ENCODE data around the gene CAPN13. TPM values are rescaled to one million over a fixed set of nuclear protein-coding genes. Genes with fewer than 3 reads are reported as not detected.

Gene CAPN13
- total RNA-seq, 1 donor from 2014 or later: not detected

GRCh38 chr2:30690126-30690561 is 117.1 kb downstream of the CAPN13 start:
- DNase-seq (ENCODE audit: low read depth) (no peak), FAIRE-seq (no peak)
- Mint-ChIP-seq H3K36me3 (ENCODE audit: low read depth, unreplicated experiment) (no peaks in the 10 kb centered on the region), H3K27ac (ENCODE audit: unreplicated experiment) (no peak overlapping the region), H3K27me3 (ENCODE audit: low read depth, unreplicated experiment) (peaks cover 27% of the 10 kb centered on the region), H3K4me3 (ENCODE audit: unreplicated experiment) (no peak overlapping the region), H3K4me1 (ENCODE audit: low read depth, unreplicated experiment) (no peaks in the 10 kb centered on the region), H3K9me3 (ENCODE audit: unreplicated experiment) (no peaks in the 10 kb centered on the region)
- H3K9me3 ChIP-seq (ENCODE audit: insufficient read depth, low read depth, low read length): no peaks in the 10 kb centered on the region
- H2AFZ ChIP-seq (ENCODE audit: low read depth, low read length): no peak overlapping the region
- no peak overlapping the region for H3K4me2 ChIP-seq (ENCODE audit: low read length)
- TF ChIP-seq, protein P1, sequence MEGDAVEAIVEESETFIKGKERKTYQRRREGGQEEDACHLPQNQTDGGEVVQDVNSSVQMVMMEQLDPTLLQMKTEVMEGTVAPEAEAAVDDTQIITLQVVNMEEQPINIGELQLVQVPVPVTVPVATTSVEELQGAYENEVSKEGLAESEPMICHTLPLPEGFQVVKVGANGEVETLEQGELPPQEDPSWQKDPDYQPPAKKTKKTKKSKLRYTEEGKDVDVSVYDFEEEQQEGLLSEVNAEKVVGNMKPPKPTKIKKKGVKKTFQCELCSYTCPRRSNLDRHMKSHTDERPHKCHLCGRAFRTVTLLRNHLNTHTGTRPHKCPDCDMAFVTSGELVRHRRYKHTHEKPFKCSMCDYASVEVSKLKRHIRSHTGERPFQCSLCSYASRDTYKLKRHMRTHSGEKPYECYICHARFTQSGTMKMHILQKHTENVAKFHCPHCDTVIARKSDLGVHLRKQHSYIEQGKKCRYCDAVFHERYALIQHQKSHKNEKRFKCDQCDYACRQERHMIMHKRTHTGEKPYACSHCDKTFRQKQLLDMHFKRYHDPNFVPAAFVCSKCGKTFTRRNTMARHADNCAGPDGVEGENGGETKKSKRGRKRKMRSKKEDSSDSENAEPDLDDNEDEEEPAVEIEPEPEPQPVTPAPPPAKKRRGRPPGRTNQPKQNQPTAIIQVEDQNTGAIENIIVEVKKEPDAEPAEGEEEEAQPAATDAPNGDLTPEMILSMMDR (IDR thresholded peaks at IDR 0.05; ENCODE audit: insufficient read depth, low read depth, low read length): no peak
- no peak for TF ChIP-seq EZH2 (IDR thresholded peaks at IDR 0.05; ENCODE audit: insufficient read depth, low read length)
- H3K79me2 ChIP-seq (ENCODE audit: insufficient read depth, low read length): no peaks in the 10 kb centered on the region
- no peaks in the 10 kb centered on the region for H3K27me3 ChIP-seq (ENCODE audit: insufficient read depth, low read length)
- no peaks in the 10 kb centered on the region for H4K20me1 ChIP-seq (ENCODE audit: insufficient read depth, low read length)
- H3K36me3 ChIP-seq (ENCODE audit: insufficient read depth, low read length): no peaks in the 10 kb centered on the region
- no peak overlapping the region for H3K9ac ChIP-seq (ENCODE audit: low read length)
- peaks cover 5% of the 10 kb centered on the region for H3K4me1 ChIP-seq (ENCODE audit: insufficient read depth, low read length)
- no peak overlapping the region for H3K4me3 ChIP-seq (ENCODE audit: insufficient read depth, low read depth, low read length)
- H3K27ac ChIP-seq (ENCODE audit: low read depth, low read length): no peak overlapping the region

DNA sequence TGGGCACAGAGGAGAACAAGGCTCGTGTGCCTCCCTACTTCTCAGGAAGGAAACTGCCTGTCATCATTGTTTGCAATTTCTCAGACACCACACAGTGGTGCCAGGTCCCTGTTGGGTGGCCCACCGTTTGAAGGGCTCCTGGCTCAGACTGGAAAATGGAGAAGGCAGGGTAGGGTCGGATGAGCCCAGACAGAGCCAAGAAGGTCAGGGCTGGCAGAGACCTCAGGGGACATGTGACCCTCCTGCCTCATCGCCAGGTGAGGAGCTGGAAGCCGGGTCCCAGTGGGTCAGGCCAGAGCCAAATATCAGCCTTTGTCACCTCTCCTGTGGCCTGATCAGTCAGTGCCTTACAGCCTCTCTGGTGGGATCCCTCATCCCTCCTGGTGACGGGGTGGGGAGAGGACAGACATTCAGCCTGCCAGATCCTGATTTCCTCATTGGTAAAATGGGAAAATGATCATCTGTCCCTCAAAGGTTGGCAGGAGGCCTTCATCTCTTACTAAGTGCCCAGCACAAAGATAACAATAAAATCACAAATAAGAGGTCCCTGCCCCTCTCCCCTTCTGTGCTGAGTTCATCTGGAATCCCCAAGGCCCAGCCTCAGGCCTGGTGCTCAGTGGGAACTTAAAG is 117.6 kb downstream of the CAPN13 start:
- Mint-ChIP-seq H3K36me3 (ENCODE audit: low read depth, unreplicated experiment) (no peaks in the 10 kb centered on the region), H3K4me3 (ENCODE audit: unreplicated experiment) (no peak overlapping the region), H3K27me3 (ENCODE audit: low read depth, unreplicated experiment) (peaks cover 23% of the 10 kb centered on the region), H3K27ac (ENCODE audit: unreplicated experiment) (no peak overlapping the region), H3K9me3 (ENCODE audit: unreplicated experiment) (no peaks in the 10 kb centered on the region), H3K4me1 (ENCODE audit: low read depth, unreplicated experiment) (no peaks in the 10 kb centered on the region)
- DNase-seq (ENCODE audit: low read depth): no peak
- Histone ChIP-seq H3K9ac (ENCODE audit: low read length) (no peak overlapping the region), H4K20me1 (ENCODE audit: insufficient read depth, low read length) (no peaks in the 10 kb centered on the region), H3K36me3 (ENCODE audit: insufficient read depth, low read length) (no peaks in the 10 kb centered on the region), H3K27me3 (ENCODE audit: insufficient read depth, low read length) (no peaks in the 10 kb centered on the region), H2AFZ (ENCODE audit: low read depth, low read length) (no peak overlapping the region), H3K4me1 (ENCODE audit: insufficient read depth, low read length) (peaks cover 3% of the 10 kb centered on the region), H3K27ac (ENCODE audit: low read depth, low read length) (no peak overlapping the region), H3K79me2 (ENCODE audit: insufficient read depth, low read length) (no peaks in the 10 kb centered on the region), H3K4me2 (ENCODE audit: low read length) (no peak overlapping the region), H3K9me3 (ENCODE audit: insufficient read depth, low read depth, low read length) (no peaks in the 10 kb centered on the region), H3K4me3 (ENCODE audit: insufficient read depth, low read depth, low read length) (no peak overlapping the region)
- no peak for TF ChIP-seq EZH2 (IDR thresholded peaks at IDR 0.05; ENCODE audit: insufficient read depth, low read length)
- TF ChIP-seq, protein P1 (IDR thresholded peaks at IDR 0.05; ENCODE audit: insufficient read depth, low read depth, low read length): no peak
- FAIRE-seq: no peak

GRCh38 chr2:30688956-30689401 is 118.3 kb downstream of the CAPN13 start:
- H4K20me1 ChIP-seq (ENCODE audit: insufficient read depth, low read length): no peaks in the 10 kb centered on the region
- no peaks in the 10 kb centered on the region for H3K9me3 Mint-ChIP-seq (ENCODE audit: unreplicated experiment)
- TF ChIP-seq, protein P1 (IDR thresholded peaks at IDR 0.05; ENCODE audit: insufficient read depth, low read depth, low read length): no peak
- TF ChIP-seq EZH2 (IDR thresholded peaks at IDR 0.05; ENCODE audit: insufficient read depth, low read length): no peak
- H3K36me3 ChIP-seq (ENCODE audit: insufficient read depth, low read length): no peaks in the 10 kb centered on the region
- no peaks in the 10 kb centered on the region for H3K4me1 ChIP-seq (ENCODE audit: insufficient read depth, low read length)
- no peak overlapping the region for H3K9ac ChIP-seq (ENCODE audit: low read length)
- peaks cover 19% of the 10 kb centered on the region for H3K27me3 Mint-ChIP-seq (ENCODE audit: low read depth, unreplicated experiment)
- H3K36me3 Mint-ChIP-seq (ENCODE audit: low read depth, unreplicated experiment): no peaks in the 10 kb centered on the region
- no peak overlapping the region for H3K4me2 ChIP-seq (ENCODE audit: low read length)
- H3K27ac Mint-ChIP-seq (ENCODE audit: unreplicated experiment): no peak overlapping the region
- H3K4me1 Mint-ChIP-seq (ENCODE audit: low read depth, unreplicated experiment): no peaks in the 10 kb centered on the region
- H3K4me3 ChIP-seq (ENCODE audit: insufficient read depth, low read depth, low read length): no peak overlapping the region
- no peak overlapping the region for H3K27ac ChIP-seq (ENCODE audit: low read depth, low read length)
- H3K79me2 ChIP-seq (ENCODE audit: insufficient read depth, low read length): no peaks in the 10 kb centered on the region
- no peak for DNase-seq (ENCODE audit: low read depth)
- H3K4me3 Mint-ChIP-seq (ENCODE audit: unreplicated experiment): no peak overlapping the region
- H2AFZ ChIP-seq (ENCODE audit: low read depth, low read length): no peak overlapping the region
- FAIRE-seq: no peak
- H3K9me3 ChIP-seq (ENCODE audit: insufficient read depth, low read depth, low read length): no peaks in the 10 kb centered on the region
- no peaks in the 10 kb centered on the region for H3K27me3 ChIP-seq (ENCODE audit: insufficient read depth, low read length)
